CD4-positive, alpha-beta T cell treated with Interleukin-4 for 1 hour (primary cell): ENCODE results near the gene ZDHHC13.

Experiments
- DNase-seq, 2 donors: peaks; one replicate each; pipeline ENCODE4 v3.0.0-alpha.2; 2020 to 2022

Gene ZDHHC13, protein sequence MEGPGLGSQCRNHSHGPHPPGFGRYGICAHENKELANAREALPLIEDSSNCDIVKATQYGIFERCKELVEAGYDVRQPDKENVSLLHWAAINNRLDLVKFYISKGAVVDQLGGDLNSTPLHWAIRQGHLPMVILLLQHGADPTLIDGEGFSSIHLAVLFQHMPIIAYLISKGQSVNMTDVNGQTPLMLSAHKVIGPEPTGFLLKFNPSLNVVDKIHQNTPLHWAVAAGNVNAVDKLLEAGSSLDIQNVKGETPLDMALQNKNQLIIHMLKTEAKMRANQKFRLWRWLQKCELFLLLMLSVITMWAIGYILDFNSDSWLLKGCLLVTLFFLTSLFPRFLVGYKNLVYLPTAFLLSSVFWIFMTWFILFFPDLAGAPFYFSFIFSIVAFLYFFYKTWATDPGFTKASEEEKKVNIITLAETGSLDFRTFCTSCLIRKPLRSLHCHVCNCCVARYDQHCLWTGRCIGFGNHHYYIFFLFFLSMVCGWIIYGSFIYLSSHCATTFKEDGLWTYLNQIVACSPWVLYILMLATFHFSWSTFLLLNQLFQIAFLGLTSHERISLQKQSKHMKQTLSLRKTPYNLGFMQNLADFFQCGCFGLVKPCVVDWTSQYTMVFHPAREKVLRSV

DNA sequence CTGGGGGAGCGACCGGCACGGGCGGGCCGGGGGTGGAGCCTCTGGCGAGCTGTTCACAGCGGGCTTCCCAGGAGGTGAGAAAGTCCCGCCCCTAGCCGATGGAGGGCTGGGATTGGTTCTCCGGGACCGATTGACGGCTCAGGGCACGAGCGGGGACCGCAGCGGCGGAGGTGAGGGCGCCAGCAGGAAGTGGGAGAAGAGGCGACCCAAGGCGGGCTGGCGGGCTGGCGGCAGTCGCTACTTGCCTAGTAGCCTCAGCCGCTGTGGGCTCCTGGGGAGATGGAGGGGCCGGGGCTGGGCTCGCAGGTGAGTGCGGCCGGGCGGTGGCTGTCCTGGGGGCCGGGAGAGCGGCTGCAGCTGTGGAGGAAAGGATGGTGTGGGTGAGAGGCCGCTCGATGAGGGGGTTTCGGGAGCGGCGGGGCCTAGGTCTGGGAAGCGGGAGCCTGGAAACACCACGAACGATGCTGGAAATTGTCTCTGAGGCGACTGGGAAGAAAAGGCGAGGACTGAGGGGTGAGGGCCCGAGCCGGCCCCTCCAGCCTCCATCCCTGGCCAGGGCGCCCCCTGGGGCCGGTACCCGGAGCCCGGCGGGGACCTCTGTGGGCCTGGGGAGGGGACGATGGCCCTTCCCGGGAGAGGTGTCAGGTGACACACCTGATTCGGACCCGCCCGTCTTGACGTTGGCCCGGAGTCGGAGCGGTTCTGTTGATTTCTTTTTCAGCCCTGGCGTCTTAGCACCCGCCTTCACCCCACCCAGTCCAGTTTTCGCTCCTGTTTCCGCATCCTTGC is at the start of gene ZDHHC13:
Gene ZDHHC13 (plus strand): TSS at position 198 of the 789 bp plus-strand sequence. CDS start 82 bp downstream, at position 280.
- DNase-seq, result peak; percentile 93 to 95

DNA sequence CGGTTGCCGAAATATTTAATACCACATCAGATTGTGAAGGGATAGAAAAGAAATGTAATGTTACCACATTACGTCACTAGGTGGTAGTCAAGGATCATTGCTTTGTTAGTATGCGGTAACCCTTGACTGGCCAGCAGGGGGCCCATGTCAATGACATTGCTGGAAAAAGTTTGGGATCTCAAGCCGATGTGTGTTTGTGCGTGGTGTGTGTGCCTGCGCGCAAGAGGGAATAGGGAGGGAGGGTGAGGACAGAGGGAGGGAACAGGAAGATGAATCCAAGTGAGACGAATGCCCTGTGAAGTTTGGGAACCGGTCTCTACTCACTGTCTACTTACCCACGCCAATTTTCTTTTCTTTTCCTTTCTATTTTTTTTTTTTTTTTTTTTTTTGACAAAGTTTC is 45.7 kb upstream of the ZDHHC13 start:
- peak; percentile 46 to 73 for DNase-seq

DNA sequence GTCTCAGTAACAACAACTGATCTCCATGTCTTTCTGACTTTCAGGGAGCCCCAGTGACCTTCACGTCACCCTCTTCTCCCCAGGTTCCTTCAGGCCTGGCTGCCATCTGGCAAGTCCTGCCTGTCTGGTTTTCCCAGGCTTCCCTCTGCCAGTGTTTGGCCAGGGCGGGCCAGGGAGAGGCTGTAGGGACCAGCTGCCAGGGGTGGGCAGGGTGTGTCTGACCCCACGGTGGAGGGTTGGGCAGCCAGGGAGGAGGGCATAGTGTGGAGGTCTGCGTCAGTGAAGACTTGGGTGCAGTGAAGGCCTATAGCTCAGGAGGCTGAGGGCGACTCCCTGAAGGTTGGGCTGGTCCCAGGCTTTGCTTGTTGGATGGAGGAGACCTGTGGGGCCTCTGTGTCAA is 44.5 kb upstream of the ZDHHC13 start:
- no peak for DNase-seq

DNA sequence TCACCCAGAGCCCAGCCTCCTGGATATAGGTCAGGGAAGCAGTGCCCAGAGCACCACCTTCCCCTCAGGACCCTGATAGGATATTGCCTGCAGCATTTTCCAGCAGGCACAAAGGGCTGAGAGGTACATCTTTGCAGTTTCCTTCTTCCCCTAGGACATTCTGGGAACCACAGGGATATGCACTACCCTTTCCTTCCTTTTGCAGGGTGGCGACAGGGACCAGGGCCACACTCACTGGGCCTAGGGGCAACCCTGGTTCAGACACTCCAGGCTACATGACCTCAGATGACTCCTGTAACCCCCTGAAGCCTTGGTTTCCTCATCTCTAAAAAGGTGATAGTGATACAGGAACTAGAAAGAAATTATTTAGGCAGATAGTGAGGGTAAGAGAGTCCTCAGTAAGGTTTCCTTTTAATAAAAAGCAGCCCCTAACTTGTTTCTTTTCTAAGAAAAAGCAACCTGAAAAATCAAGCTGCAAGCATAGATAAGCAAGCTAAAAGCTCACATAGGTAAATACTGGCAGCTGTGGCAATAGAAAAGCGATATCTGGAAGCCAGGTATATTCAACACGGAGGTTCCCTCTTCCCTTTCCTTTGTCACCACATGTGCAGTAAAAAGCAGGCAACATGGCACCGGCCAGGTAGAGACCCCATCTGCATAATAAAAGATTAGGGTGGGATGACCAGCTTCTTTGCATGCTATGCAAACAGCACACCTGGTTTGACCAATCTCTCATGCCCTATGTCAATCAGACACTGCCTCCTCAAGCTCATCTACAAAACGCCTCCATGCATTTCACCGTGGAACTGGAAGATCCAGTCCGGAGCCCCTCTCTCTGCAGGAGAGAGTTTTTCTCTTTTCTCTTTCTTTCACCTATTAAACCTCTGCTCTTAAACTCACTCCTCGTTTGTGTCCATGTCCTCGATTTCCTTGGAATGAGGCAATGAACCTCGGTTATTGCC is 43.2 kb upstream of the ZDHHC13 start:
- no peak for DNase-seq

DNA sequence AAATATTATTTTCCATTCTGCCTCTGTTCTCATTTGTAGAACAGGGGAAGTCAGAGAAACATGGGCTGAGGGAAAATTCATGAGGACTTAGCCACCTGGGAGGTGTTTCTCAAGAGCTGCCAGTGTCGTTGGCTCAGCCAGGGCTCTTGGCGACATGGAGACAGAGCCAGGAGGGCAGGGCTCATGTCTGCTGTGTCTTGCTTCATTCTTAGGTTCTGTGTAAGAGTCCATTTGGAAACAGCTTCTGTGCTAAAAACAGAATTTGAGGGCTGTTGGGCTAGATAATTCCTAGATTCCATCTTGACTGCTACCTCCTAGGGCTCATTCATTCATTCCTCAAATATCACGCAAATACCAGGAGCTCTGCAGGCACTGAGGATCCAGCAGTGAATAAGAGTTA is 41.3 kb upstream of the ZDHHC13 start:
- no peak for DNase-seq

DNA sequence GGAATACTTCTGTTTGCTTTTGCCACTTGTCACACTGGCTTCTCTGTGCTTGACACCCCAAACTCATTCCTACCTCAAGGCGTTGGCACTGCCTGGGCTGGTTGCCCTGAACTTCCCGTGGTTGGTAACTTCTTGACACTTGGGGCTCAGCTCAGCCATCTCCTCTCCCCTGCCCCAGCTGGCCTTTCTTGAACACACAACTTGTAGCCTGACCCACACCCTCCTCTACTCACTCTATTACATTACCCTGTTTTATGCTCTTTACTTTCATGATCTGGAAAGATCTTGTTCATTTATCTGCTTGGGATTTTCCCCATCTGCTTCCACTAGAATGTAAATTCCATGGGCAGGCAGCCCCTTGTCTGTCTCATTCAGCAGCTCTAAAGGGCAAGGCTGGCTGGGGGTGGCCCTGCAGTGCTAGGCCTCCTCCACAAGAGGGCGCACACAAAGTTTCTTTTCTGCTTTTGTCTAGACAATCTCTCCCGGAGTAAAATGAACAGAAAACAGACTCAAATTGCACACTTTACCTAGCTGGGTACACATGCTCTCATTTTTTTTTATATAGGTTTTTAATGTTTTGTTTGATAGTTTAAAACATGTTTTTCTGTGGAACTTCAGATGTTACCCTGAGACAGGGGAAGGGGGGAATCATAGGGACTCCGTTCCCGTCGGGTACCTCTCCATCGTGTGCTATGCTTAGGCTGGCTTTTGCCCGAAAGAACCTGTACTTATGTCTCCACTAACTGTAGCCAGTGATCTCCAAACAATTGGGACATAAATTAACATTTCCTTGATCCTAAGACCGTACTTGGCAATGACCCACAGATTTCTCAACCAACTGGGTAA is 40.0 kb upstream of the ZDHHC13 start:
- peak; percentile 33 to 56 for DNase-seq

DNA sequence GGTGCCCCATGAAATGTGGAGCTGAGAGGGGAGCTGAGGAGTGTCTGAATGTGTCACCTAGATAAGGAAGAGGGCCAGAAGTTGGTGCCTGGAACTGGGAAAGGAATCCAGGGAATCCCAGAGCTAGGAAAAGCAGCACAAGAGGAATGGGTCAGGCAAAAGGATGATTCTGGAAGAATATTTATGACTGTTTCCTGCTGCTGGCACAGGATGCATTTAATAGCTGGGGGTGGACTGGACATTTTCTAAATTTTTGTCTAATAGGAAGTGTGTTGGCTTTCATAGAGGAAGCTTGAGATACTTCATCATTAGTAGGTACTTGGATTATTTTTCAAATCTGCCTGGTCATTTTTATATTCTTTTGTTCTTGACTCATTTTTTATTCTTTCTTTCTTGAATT is 39.0 kb upstream of the ZDHHC13 start:
- DNase-seq, result no peak

DNA sequence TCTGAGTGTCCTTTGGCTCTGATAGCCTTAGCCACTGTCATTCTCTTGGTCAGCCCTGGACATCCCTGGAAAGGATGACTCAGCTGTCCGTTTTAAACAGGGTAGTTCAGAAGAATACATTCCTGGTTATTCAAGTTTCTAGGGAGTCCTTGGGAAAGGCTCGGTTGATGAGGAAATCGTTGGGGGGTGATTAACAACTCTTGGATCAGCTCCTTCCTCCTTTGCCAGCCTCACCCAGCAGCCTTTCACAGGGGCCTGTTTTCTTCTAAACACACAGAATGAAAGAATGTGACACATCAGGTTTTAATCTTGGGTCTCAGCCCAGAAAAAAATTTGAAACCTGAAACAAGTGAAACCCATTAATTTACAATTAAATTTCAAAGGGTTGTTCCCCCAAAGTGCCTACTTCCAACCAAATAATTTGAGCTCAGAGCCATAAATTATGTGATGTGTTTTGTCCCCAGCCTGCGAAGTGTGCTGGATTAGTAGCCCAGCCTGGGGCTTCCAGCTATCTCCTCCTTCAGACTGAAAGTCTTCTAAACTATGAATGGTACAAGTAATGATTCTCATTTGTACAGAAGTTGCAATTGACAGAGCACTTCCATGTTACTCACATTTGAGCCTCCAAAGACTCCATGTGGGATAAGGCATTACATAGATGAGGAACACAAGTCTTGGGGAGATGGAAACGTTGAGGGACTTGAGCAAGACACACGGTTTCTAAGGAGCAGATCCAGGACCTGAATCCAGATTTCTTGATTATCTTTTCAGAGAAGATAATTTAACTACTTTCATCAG is 37.1 kb upstream of the ZDHHC13 start:
- DNase-seq, result no peak

DNA sequence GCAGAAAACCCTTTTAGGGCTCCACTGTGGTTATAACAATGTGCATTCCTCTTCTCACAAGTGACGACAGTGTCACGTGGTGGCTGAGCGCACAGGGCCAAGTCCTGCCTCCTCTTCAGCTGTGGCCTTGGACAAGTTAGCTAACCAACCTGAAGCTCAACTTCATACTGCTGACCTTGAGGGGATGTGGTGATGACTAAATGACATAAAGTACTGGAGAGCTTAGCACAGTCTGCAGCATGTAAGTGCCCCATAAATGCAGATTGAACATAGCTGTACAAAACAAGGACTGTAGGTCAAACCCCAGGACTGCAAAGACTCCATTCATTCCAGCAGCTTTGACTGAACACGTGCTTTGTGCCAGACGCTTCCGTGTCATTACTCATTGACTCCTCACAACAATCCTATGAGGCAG is 36.4 kb upstream of the ZDHHC13 start:
- DNase-seq, result no peak

DNA sequence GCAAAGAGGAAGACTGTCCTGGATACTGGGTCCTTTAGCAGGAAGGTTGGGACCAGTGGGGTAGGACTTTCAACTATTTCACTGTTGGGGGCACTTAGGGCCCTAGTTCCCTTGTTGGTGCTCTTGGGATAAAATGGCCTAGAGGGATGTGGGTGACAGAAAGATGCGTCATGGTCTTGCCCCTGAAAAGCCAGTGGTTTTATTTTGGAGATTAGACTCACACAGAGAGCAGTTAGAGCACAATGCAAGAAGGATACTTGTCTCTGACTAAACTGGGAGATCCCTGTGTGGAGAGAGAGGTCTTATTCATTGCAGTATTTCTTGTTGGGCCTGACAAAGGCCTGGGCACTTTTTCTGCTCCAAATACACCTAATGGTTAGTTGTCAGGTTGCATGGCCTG is 33.8 kb upstream of the ZDHHC13 start:
- no peak for DNase-seq

DNA sequence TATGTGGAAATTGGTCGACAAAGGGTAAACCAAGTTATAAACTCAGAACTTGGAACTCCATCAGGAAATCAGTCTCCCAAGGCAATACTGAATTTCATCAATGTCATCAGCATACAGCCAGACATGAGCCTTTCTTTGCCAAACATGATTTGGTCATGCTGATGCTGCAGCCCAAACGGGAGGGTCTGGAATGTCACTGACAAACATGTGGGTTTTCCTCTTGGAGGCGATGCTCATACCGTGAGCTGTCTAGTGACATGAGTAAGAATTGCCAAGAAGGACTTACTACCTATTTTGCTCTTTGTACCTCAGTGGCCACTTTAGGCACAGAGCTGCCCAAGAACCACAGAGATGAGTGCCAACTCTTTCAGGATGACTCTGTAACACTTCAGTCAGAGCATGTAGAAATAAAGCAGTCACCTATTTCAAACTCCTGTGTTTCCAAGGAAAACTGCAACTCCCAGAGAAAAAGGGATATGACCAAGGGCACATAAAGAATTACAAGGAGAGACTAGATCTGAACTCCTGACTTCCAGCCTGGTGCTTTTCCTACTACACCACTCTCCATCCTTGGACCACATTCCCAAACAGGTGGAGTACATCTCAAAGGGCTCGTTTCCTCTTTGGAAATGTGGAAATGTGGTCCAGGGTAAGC is 32.2 kb upstream of the ZDHHC13 start:
- no peak for DNase-seq

DNA sequence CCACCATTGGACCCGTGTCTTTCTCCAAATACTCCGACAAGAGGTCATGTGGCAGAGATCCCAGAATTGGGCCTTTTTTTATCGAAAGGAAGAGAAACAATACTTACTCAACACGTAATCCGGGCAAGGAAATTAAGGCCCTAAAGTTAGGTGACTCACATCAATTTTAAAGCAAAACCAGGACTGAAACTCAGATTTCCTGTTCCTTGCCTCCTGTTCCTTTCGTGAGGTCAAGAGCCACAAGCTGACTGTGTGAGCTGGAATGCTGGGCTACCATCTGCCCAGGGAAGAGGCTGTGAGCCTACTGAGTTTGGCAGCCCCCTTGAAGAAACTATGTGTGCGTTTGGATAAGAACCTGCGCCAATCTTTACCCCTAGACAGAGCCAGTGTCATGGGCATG is 29.3 kb upstream of the ZDHHC13 start:
- DNase-seq, result no peak

DNA sequence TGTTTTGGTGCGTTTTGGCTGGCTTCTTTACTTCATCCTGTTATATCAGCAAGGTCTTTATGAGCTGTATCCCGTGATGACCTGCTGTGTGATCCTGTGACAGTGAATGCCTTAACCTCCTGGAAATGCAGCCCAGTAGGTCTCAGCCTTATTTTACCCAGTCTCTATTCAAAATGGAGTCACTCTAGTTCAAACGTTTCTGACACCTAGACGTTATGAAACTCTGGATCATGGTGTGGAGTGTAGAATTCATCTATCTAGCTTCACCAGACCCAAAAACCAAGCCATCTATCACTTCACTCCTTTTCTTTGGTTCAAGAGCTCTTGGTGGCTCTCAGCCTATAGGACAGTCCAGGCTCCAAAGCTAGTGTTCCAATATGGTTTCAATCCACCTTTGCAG is 28.2 kb upstream of the ZDHHC13 start:
- no peak for DNase-seq

DNA sequence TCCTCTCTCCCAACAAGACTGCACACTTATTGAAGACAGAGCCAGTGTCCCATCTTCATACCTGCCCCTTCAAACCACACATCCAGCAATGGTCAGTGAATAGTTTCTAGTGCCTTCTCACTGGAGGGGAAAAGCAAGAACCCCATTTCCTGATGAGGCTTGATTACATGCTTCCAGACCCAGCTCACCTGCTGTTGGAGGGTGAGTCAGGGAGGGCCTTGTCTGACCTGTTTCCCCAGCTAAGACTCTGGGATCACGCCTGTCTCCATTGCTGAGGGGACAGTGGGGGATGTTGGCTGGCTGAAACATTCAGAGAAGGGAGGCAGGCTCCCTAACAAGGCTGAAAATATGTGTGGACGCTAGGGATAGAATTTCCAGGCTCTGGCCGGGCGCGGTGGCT is 27.5 kb upstream of the ZDHHC13 start:
- DNase-seq, result no peak

DNA sequence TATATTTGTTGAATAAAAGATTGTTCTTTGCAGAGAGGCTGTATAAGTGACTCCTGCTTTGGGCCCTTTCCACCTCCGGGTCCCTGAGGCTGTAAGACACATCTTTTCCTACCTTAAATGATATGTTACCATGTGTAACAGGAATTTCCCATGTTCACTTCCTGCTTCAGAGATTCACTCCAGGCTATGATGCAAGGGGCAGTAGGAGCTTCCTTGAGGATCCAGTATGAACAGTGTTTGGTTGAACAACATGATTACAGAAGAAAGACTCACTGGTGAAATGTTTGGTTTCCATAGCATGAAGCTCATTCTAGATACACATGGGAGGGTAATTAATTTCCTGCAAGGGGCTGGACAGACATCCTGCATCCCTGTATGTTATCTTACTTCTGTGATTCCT is 25.6 kb upstream of the ZDHHC13 start:
- no peak for DNase-seq

DNA sequence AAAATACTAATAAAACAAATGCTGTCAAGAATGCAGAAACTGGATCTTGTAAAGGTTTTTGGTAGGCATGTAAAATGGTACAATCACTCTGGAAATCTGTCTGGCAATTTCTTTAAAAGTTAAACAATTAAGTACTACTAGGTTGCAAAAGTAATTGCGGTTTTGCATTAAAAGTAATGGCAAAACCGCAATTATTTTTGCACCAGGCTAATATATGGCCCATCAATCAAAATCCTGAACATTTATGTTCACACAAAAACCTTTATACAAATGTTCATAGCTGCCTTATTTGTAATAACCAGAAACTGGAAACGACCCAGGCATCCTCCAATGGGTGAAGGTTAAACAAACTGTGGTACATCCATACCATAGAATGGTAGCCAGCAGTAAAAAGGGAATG is 24.6 kb upstream of the ZDHHC13 start:
- DNase-seq, result no peak

DNA sequence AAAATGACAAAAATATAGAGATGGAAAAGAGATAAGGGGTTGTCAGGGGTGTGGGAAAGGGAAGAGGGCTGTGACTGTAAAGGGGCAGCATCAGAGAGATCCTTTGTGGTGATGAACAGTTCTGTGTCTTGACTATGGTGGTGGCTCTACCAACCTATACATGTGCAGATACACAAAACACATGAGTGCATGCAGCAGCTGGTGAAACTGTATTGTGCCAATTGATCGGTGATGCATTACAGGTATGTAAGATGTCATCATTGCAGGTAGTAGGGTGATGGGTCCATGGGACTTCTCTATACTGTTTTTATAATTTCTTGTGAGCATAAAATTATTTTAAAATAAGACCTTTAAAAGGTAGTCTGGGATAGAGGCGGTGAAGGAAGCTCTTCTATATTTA is 24.1 kb upstream of the ZDHHC13 start:
- no peak for DNase-seq

DNA sequence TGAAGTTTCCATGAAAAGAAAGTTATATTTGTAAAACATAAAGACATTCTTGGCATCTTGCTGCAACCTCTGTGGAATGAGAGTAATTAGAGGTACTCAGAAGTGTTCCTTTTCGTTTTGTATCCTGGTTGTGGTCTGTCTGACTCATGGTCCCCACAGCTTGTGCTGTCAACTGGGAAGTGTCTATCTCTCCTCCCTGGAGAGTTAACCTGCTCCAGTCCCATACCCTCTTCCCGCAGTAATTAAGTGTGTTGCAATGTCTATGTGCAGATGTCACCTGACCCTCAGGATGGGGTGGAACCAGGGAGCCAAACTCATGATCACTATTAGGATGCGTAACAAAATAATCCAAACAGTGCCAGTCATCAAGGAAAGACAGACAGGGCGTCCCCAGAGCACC is 23.0 kb upstream of the ZDHHC13 start:
- no peak for DNase-seq

DNA sequence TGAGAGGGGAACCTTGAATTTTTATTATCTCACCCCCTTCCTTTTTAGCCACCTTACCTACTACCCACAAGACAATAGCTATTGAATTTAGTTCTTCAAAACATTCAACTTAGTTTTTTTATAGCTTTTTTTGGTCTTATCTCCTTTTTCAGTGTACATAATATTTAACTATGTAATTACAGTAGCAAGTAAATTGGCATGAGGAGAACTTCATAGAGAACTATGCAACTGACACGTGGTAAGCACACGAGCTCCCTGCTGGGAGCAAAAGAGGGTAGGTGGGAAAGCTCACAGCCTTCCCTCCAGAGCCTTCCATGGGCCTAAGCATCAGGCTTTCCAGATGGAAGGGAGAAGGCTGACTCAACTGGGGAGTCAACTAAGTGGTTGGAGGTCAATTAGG is 22.1 kb upstream of the ZDHHC13 start:
- no peak for DNase-seq

DNA sequence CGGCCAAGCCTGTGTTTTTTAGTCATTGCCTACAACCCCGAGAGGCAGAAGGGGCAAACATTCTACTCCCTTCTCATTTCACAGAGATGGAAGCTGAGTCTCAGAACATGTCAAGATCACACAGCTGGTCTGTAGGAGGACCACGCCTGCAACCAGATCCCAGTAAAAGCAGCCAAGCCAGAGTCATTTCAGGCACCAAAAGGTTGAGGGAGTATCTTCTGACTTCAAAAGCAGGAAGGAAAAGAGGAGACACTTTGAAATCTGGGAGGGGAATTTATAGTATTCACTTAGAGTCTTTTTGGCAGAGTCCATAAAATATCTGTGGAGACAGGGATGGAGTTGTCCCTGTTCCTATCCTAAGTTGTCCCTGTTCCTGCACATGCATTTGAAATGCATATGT is 17.9 kb upstream of the ZDHHC13 start:
- DNase-seq, result no peak
